ENCODE measurements around the gene KLRF1. TPM values are rescaled to one million over a fixed set of nuclear protein-coding genes. Genes with fewer than 3 reads are reported as not detected.

Gene KLRF1
- total RNA-seq, 1 experiment from 2014 or later = not detected

DNA sequence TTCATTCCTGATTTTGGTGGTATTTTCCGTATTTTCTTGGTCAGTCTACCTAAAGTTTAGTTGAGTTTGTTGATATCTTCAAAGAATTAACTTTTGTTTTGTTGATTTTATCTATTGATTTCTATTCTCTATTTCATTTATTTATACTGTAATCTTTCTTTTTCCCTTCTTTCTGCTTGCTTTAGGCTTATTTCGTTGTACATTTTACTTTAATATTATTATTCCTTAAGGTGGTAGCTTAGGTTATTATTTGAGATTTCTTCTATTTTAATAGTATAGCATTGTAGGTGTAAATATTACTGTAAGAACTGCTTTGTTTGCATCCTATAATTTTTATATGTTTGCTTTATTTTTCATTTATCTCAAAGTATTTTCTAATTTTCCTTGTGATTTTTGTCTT, 21.4 kb upstream of the KLRF1 start:
- Histone ChIP-seq H3K18ac (ENCODE audit: insufficient read length, low read depth, low read length) (no peak overlapping the region), H3K56ac (ENCODE audit: insufficient read length, low read depth, low read length) (no peak overlapping the region), H3K4me1 (ENCODE audit: insufficient read depth, low read length) (no peaks in the 10 kb centered on the region), H4K91ac (ENCODE audit: insufficient read length, low read depth, low read length) (no peak overlapping the region), H2BK20ac (ENCODE audit: low read depth, low read length, poor library complexity, severe bottlenecking) (no peak overlapping the region), H4K20me1 (ENCODE audit: control insufficient read depth, insufficient read depth, insufficient read length) (no peaks in the 10 kb centered on the region), H4K5ac (ENCODE audit: insufficient read length, low read depth, low read length) (no peak overlapping the region), H3K23ac (ENCODE audit: insufficient read length, low read depth, low read length) (no peak overlapping the region), H3K79me1 (ENCODE audit: insufficient read depth, low read depth, low read length, poor library complexity, severe bottlenecking) (no peaks in the 10 kb centered on the region), H2AFZ (ENCODE audit: low read length) (no peak overlapping the region), H3K27me3 (ENCODE audit: insufficient read depth, low read length) (no peaks in the 10 kb centered on the region), H3K9ac (ENCODE audit: extremely low read depth, insufficient read length, low read length) (no peak overlapping the region), H3K4me2 (ENCODE audit: insufficient read depth, insufficient read length, low read length) (no peak overlapping the region), H4K8ac (replicated peaks; ENCODE audit: insufficient read length, low read depth, low read length) (no peak overlapping the region), H2BK5ac (ENCODE audit: insufficient read length, low read length) (no peak overlapping the region), H2AK5ac (ENCODE audit: insufficient read length, low read length) (no peak overlapping the region), H3K4ac (ENCODE audit: low read depth, low read length) (no peak overlapping the region), H3T11ph (ENCODE audit: low read length) (no peak overlapping the region), H2BK15ac (ENCODE audit: low read depth, low read length) (no peak overlapping the region), H3K14ac (ENCODE audit: insufficient read depth, low read length) (no peak overlapping the region), H3K79me2 (ENCODE audit: insufficient read depth, low read length) (no peaks in the 10 kb centered on the region), H2BK120ac (ENCODE audit: low read depth, low read length, poor library complexity, severe bottlenecking) (no peak overlapping the region), H3K23me2 (ENCODE audit: insufficient read length, low read depth, low read length, poor library complexity, severe bottlenecking) (no peaks in the 10 kb centered on the region), H3K27ac (ENCODE audit: insufficient read length, low read depth, low read length) (no peak overlapping the region), H3K9me3 (ENCODE audit: control insufficient read depth, low read depth, low read length) (no peaks in the 10 kb centered on the region), H2BK12ac (ENCODE audit: insufficient read length, low read depth, low read length) (no peak overlapping the region)
- Mint-ChIP-seq H3K27me3 (ENCODE audit: low read depth) (no peaks in the 10 kb centered on the region), H3K9me3 (peaks cover 1 to 2% of the 10 kb centered on the region in 2 experiments; a peak in 2 of 5 replicates), H3K27ac (no peak overlapping the region), H3K4me3 (no peak overlapping the region), H3K36me3 (ENCODE audit: insufficient read depth in 1 of 3, low read depth in 3 of 3) (no peaks in the 10 kb centered on the region), H3K4me1 (no peaks in the 10 kb centered on the region)
- no peak for DNase-seq
- no CpG with 5 or more reads among the region's 2 CpGs for WGBS (ENCODE audit: extremely low coverage, insufficient read length, low lambda C conversion rate)
- TF ChIP-seq, protein P1, sequence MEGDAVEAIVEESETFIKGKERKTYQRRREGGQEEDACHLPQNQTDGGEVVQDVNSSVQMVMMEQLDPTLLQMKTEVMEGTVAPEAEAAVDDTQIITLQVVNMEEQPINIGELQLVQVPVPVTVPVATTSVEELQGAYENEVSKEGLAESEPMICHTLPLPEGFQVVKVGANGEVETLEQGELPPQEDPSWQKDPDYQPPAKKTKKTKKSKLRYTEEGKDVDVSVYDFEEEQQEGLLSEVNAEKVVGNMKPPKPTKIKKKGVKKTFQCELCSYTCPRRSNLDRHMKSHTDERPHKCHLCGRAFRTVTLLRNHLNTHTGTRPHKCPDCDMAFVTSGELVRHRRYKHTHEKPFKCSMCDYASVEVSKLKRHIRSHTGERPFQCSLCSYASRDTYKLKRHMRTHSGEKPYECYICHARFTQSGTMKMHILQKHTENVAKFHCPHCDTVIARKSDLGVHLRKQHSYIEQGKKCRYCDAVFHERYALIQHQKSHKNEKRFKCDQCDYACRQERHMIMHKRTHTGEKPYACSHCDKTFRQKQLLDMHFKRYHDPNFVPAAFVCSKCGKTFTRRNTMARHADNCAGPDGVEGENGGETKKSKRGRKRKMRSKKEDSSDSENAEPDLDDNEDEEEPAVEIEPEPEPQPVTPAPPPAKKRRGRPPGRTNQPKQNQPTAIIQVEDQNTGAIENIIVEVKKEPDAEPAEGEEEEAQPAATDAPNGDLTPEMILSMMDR (conservative IDR thresholded peaks at IDR 0.05) = no peak
